Stimulated activated CD4-positive, alpha-beta T cell treated with anti-CD3 and anti-CD28 coated beads, TNF-alpha, amount 100 ng/mL, for 48 hours (primary cell): ENCODE measurements around the gene PPP2R3C.
"Not testable (repeated sequence)": the region's sequence is repeated elsewhere in the genome, so short reads cannot be mapped to it uniquely, and the experiment has no call there.

Experiments used
- DNase-seq, 3 donors: peaks; one replicate each; pipeline ENCODE4 v3.0.0-alpha.2; 2020; ENCODE audit warnings: low read depth in 3 of 3

PPP2R3C gene

GRCh38 chr14:35052637-35053036, 69.2 kb downstream of the PPP2R3C start:
- DNase-seq = no peak

GRCh38 chr14:35051796-35052195, 70.0 kb downstream of the PPP2R3C start:
- DNase-seq = no peak

GRCh38 chr14:35050652-35051051, 71.1 kb downstream of the PPP2R3C start:
- no peak for DNase-seq

GRCh38 chr14:35047976-35048513, 73.7 kb downstream of the PPP2R3C start:
- DNase-seq = no peak

GRCh38 chr14:35046751-35047536, 74.8 kb downstream of the PPP2R3C start:
- peak in 1 of 3 donors; percentile 14 for DNase-seq

- DNase-seq = peak; percentile 98 to 99 (median 98)
These were observed 75.6 kb downstream of the PPP2R3C start, which contains the start of gene FAM177A1 for GRCh38 chr14:35046048-35046750. Gene FAM177A1, plus strand, starts transcription at chr14:35046272. Its CDS starts 192 bp downstream, at chr14:35046464.

GRCh38 chr14:35045798-35046047, 76.1 kb downstream of the PPP2R3C start:
- DNase-seq = no peak

GRCh38 chr14:35044939-35045797, 76.6 kb downstream of the PPP2R3C start:
- no peak for DNase-seq

- DNase-seq = no peak
These were observed 78.7 kb downstream of the PPP2R3C start for GRCh38 chr14:35043046-35043445.

GRCh38 chr14:35042632-35043031, 79.2 kb downstream of the PPP2R3C start:
- DNase-seq = no peak

GRCh38 chr14:35038312-35038711, 83.5 kb downstream of the PPP2R3C start:
- DNase-seq = not testable (repeated sequence)
